Measurements from ENCODE around the gene DSCAM. TPM values are rescaled to one million over a fixed set of nuclear protein-coding genes. Genes with fewer than 3 reads are reported as not detected.

The DSCAM gene
- total and polyA plus RNA-seq, 2 experiments from 2014 or later, result 0.07 TPM; not detected in 1

GRCh38 chr21:40053007-40053406, 794.0 kb downstream of the DSCAM start (continued):
- TF ChIP-seq ZNF462 (CRISPR knock-in tag; IDR thresholded peaks at IDR 0.05), result no peak

GRCh38 chr21:40052276-40052675, 794.7 kb downstream of the DSCAM start:
- no peak overlapping the region for H3K27ac Mint-ChIP-seq
- no peaks in the 10 kb centered on the region for H3K79me2 ChIP-seq (replicated peaks; ENCODE audit: insufficient read depth)
- no peaks in the 10 kb centered on the region; the same call in 1 of the 2 replicates for H3K36me3 ChIP-seq (ENCODE audit: insufficient read depth)
- no peaks in the 10 kb centered on the region for H3K9me2 ChIP-seq (ENCODE audit: insufficient read depth)
- no peaks in the 10 kb centered on the region; the same call in 1 of the 2 replicates for H3K4me1 ChIP-seq (ENCODE audit: insufficient read depth)
- H3K27me3 Mint-ChIP-seq (ENCODE audit: insufficient read depth, low read depth, poor library complexity), result no peaks in the 10 kb centered on the region
- DNase-seq (ENCODE audit: low spot score), result no peak
- peaks cover 16% of the 10 kb centered on the region for H3K9me3 Mint-ChIP-seq
- peaks cover 15% of the 10 kb centered on the region; the same call in 2 of the 3 replicates for H3K4me1 Mint-ChIP-seq
- H2AFZ ChIP-seq, result no peak overlapping the region
- H3K27me3 ChIP-seq (ENCODE audit: insufficient read depth), result no peaks in the 10 kb centered on the region
- TF ChIP-seq NANOG (IDR thresholded peaks at IDR 0.05; ENCODE audit: borderline replicate concordance) (no peak), EZH2 (IDR thresholded peaks at IDR 0.05; ENCODE audit: low read depth, unreplicated experiment) (no peak), STAT1 (IDR thresholded peaks at IDR 0.05; ENCODE audit: unreplicated experiment) (no peak), REST (IDR thresholded peaks at IDR 0.05; ENCODE audit: unreplicated experiment) (no peak)
- no peak overlapping the region for H3K4me3 Mint-ChIP-seq
- no peak for ATAC-seq
- H3K4me2 ChIP-seq, result no peak overlapping the region
- no peaks in the 10 kb centered on the region for H4K20me1 ChIP-seq (replicated peaks; ENCODE audit: insufficient read depth)
- no peak overlapping the region for H3K4me3 ChIP-seq
- H3K27ac ChIP-seq (ENCODE audit: low read depth), result no peak overlapping the region
- H3F3A ChIP-seq (replicated peaks; ENCODE audit: low read depth), result no peaks in the 10 kb centered on the region
- no peaks in the 10 kb centered on the region for H3K36me3 Mint-ChIP-seq (ENCODE audit: low read depth)

Data from GM23338 (cell line).